AG04449 (cell line): Measurements from ENCODE around the gene ABI3BP.

Experiments used
- CTCF ChIA-PET: fragments of 350-600 bp; formaldehyde crosslinking; extraction: SDS; loops from one replicate; lab custom pipeline; 2021; ENCODE audit warnings: antibody characterized with exemption; lab: Yijun Ruan, JAX
- POLR2A ChIA-PET: fragments of 400-600, 350-600 bp; formaldehyde crosslinking; extraction: SDS; loops from one replicate; lab custom pipeline; 2020; ENCODE audit warnings: antibody characterized with exemption, inconsistent platforms; lab: Yijun Ruan, JAX
- DNase-seq: peaks from one replicate; pipeline ENCODE4 v3.0.0-alpha.2; 2010; ENCODE audit warnings: low read depth, low spot score
- H3K4me3 ChIP-seq: 2 replicates; pipeline ENCODE4 v1.5.1; 2011; ENCODE audit warnings: low read depth, mild to moderate bottlenecking, control low read depth, low read length
- TF ChIP-seq, protein P1 (sequence below): IDR thresholded peaks from one replicate; pipeline ENCODE4 v1.5.1; 2011; ENCODE audit warnings: mild to moderate bottlenecking, moderate library complexity, low read length, control low read depth, inconsistent platforms; ENCODE audit not compliant: insufficient read depth; ENCODE audit errors: missing control alignments

The ABI3BP gene, protein sequence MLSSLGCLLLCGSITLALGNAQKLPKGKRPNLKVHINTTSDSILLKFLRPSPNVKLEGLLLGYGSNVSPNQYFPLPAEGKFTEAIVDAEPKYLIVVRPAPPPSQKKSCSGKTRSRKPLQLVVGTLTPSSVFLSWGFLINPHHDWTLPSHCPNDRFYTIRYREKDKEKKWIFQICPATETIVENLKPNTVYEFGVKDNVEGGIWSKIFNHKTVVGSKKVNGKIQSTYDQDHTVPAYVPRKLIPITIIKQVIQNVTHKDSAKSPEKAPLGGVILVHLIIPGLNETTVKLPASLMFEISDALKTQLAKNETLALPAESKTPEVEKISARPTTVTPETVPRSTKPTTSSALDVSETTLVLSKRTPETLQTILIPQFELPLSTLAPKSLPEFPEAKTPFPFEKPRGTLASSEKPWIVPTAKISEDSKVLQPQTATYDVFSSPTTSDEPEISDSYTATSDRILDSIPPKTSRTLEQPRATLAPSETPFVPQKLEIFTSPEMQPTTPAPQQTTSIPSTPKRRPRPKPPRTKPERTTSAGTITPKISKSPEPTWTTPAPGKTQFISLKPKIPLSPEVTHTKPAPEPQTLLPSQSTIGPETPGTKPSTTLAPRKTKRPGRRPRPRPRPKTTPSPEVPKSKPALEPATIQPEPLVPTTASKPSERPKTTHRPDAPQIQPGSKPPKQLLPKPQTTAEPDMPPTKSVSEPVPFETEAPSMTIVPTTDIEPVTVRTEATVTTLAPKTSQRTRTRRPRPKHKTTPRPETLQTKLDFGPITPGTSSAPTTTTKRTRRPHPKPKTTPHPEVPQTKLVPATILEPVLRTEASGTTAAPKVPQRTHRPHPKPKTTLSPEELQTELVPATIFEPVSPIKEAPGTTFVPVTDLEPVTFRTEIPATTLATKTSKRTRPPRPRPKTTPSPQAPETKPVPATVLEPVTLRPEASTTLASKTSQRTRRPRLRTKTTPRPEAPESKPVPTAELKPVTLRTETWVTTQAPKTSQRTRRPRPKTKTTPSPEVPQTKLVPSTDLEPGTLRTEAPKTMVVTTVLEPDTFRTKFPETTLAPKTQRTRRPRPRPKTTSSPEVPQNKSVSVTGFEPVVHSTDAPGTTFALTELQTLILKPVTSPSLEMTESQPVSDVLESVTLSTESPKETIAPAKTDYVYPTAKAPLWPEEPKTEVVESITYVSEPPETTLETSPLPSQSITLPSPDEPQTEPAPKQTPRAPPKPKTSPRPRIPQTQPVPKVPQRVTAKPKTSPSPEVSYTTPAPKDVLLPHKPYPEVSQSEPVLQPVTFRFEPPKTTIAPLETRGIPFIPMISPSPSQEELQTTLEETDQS (N-terminal part only)

DNA sequence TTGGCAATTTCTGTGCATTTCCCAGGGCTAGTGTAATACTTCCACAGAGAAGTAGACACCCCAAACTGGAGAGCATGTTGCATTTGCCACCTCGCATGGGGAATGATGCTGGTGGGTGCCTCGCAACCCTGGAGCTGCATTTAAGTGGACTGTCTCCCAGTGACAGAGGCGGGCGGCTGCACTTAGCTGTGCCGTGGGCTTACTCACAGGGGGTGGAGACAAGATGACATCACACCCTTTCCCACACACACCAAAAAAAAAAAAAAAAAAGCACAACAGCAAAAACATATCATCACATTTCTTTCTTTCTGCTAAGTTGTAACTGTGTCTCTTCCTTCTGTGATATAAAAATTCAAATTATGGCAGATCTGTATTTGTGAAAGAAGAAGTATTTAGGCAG lies at the start of gene ABI3BP:
Gene ABI3BP (minus strand): TSS at position 113 of the 400 bp plus-strand sequence. CDS start 37 bp downstream, at position 76.
- TF ChIP-seq, protein P1, sequence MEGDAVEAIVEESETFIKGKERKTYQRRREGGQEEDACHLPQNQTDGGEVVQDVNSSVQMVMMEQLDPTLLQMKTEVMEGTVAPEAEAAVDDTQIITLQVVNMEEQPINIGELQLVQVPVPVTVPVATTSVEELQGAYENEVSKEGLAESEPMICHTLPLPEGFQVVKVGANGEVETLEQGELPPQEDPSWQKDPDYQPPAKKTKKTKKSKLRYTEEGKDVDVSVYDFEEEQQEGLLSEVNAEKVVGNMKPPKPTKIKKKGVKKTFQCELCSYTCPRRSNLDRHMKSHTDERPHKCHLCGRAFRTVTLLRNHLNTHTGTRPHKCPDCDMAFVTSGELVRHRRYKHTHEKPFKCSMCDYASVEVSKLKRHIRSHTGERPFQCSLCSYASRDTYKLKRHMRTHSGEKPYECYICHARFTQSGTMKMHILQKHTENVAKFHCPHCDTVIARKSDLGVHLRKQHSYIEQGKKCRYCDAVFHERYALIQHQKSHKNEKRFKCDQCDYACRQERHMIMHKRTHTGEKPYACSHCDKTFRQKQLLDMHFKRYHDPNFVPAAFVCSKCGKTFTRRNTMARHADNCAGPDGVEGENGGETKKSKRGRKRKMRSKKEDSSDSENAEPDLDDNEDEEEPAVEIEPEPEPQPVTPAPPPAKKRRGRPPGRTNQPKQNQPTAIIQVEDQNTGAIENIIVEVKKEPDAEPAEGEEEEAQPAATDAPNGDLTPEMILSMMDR: no peak
- CTCF ChIA-PET: interaction anchor here (1.1 to 1.8 kb wide), 3 partner anchors 10 to 203 kb away, joined by 3 to 8 read pairs (median 7); no protein-coding TSS in a partner anchor
- POLR2A ChIA-PET: interaction anchor here (0.7 to 1.5 kb wide), 2 partner anchors 12 to 15 kb away, joined by 3 read pairs; no protein-coding TSS in a partner anchor
- DNase-seq: no peak
- peak within 1 kb of the TSS; percentile 59 for H3K4me3 ChIP-seq

DNA sequence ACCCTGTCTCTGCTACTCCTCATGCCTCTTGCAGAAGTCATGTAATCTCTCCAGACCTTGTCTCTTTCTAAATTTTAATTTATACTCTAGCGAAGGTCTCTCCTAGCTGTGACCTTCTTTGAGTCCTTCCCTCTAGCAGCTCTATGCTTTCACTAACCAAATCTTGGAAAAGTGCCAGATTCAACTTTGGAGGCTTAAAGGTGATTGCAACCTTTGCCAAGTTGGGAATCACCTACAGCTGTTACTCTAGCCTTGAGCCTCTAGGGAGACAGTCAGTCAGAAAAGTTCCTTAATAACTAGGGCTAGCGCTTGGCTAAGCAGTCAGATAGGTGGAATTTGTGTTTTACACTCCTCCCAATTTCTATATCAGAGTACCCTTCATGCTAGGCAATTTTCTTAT lies 46.1 kb upstream of the ABI3BP start:
- ChIA-PET POLR2A (no interaction called here), CTCF (no interaction called here)
- H3K4me3 ChIP-seq: no peak overlapping the region
- no peak for DNase-seq
- TF ChIP-seq, protein P1: no peak

DNA sequence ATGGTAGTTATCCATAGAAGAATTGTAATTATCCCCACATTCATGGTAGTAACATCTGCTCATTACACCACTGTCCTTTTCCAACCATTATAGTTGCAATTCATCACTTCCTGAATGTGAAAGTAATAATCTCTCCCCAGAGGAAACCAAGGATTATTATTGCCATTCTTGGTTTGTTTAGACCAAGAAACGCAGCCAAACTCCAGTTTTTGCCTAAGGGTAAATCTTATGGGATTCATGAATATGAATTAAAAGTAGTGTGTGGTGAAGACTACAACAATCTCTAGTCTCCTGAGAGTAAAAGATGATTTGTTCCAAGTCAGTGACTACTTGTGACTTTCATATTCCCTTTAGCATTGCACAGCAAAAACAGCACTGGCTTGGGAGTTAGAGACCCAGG lies 45.7 kb upstream of the ABI3BP start:
- DNase-seq: no peak
- no peak overlapping the region for H3K4me3 ChIP-seq
- ChIA-PET POLR2A (no interaction called here), CTCF (interaction anchor here (2.1 kb wide), 1 partner anchor 145 kb away, joined by 7 read pairs; no protein-coding TSS in a partner anchor)
- TF ChIP-seq, protein P1: no peak

DNA sequence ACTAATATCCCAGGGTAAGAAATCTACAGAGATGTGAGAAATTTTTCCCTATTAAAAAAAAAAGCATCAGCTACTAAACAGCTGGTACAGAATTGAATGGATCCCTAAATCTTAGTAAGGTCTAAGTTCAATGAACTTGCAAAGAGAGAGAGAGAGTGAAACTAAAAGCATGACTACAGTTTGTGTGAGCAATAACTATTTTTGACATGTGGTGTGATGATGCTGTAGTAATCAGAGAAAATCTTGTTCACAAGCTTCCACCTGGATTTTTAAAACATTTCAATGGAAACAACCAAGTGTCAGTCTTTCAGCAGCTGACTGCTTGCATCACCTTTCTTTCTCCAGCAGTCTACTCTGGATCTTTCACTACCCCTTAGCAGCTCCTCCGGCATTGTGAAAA lies 45.2 kb upstream of the ABI3BP start:
- no peak for DNase-seq
- ChIA-PET CTCF (interaction anchor here (0.9 to 2.1 kb wide), 2 partner anchors 15 to 145 kb away, joined by 3 to 7 read pairs; no protein-coding TSS in a partner anchor), POLR2A (no interaction called here)
- H3K4me3 ChIP-seq: no peak overlapping the region
- TF ChIP-seq, protein P1: no peak

DNA sequence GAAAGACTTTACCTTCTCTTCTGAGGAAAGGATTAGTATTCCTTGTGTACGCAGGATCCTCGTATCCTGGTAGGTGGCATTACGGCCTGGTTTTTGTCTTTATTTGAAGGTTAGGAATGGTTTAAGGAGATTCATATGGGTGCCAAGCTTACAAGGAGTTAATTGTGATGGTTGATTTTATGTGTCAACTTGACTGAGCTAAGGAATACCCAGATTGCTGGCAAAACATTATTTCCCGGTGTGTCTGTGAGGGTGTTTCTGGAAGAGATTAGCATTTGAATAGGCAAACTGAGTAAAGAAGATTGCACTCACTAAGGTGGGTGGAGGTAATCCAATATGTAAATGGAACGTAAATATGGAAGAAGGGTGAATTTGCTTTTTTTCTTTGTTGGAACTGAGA lies 44.4 kb upstream of the ABI3BP start:
- no peak overlapping the region for H3K4me3 ChIP-seq
- CTCF ChIA-PET: interaction anchor here (0.9 to 2.1 kb wide), 2 partner anchors 14 to 144 kb away, joined by 3 to 7 read pairs; no protein-coding TSS in a partner anchor
- POLR2A ChIA-PET: no interaction called here
- no peak for DNase-seq
- TF ChIP-seq, protein P1: no peak
